GM21529 (cell line): ENCODE results near the gene PPP2R2D.

Experiments used
- ATAC-seq: cut with Tn5 transposase; IDR thresholded peaks from one replicate; pipeline ENCODE4 v1.9.1; 2021; ENCODE audit not compliant: unreplicated experiment

The PPP2R2D gene

DNA sequence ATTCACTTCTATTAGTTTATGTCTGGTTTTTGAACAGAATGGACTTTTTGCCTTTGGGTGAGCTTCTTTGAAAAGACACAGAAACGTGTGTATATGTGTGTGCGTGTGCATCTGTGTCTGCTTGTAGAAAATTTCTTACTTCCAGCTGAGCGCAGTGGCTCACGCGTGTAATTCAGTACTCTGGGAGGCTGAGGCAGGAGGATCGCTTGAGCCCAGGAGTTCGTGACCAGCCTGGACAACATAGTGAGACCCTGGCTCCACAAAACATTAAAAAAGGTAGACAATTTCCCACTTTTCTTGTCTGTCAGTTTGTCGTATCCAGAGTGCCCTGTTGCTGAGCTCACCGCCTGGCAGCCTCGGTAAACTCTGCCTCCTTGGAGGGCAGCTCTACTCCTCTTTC lies 25.4 kb downstream of the PPP2R2D start:
- no peak for ATAC-seq

DNA sequence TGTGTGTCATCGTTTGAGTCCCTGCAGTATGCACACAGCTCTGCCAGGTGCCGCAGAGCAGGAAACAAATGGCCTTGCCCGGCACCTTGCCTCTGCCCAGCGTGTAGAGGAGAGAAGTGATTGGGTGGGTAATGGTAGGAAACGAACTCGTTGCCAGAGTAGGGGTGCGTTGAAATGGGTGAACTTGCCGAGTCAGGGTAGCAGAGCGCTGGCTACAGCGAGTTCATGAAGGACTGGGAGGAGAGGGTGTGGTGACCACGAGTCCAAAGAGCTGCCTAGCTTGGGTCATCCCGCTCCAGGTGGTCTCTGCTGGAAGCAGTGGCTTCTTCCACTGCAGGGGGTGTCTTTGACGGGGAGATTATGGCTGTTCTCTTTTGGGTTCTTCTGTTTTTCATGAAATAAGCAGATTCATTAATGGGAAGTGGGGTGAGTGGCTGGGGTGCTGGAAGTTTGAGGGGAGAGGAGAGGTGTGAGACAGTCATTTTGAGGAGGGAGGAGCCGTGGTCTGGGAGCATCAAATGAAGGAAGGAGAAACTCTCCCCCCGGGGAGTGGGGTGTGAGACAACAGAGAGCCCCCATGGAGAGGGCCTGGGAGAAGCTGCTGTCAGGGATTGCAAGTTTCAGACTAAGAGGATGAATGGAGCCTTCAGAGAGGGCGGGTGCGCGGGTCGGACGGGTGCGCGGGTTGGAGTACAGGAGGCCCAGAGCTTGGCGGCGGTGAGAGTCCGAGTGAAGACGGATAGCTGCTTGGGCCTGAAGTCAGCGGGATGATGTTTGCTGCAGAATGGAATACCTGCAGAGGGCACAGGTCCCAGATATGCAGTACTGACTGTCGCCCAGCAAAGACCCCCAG lies 26.2 kb downstream of the PPP2R2D start:
- ATAC-seq = no peak

DNA sequence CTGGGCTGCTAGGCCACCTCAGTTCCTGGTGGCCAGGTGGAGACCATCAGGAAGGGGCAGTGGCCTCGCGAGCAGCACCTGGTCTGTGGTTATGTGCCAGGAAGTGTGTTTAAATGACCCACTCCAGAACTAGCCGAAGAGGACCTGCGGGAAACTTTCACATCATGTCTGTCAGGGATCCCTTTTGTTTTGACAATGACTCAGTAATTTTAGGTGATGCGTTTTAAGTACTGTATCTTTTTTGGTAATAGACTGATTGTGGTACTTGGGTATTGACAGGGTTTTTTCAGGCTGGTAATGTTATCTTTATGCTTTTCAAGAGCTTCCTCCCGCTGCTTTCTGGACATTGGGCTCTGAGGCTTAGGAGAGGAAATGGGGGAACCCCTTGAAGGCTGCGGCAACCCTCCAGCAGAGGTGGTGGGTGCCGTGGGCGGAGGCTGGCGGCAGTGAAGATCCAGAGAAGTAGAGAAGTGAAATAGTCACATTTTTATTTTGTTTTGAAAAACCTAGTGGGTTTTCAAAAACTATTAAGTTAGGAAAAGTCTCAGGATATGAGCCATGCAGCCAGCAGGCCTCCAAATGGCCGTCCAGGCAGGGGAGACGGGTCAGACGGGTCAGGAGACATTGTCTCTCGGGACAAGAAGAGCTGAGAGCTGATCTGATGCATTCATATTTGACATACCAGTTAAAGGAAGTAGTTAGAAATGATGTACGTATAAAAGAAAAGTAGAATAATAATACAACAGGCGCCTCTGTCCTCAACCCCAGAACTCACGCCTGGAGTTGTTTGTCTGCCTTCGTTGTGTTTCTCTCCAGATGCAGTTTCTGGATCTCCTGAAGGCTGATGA lies 27.7 kb downstream of the PPP2R2D start:
- peak; percentile 94 for ATAC-seq

DNA sequence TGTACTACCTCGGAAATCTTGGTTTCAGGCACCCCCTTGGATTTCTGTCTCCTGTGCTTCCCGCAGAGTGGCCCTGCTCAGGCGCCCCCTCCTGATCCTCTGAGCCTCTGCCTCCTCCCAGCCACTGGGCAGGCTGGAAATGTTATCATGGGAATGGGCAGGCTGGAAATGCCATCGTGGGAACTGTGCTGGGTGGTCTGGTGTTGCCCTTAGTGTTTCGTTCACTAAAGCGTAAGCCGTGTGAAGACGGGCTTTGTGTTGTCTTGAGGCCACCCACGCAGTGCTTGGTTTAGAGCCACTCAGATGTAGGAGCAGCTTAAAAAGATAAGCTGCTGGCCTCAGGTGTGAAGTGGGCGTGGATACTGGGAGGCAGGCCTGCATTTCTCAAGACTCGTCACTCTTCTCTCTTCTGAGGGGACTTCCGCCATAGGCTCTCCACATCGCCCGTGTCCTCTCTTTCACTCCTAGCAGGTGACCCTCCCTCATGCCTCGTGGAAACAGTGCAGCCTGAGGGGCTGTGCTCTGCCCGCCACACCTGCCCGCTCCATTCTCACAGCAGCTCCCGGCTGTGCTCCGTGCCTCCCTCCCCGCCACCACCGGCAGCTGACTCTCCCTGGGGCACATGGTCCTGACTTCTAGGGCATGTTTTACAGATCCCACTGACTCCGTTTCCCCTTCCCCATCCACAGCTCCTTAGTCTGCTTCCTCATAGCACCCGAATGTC lies 28.5 kb downstream of the PPP2R2D start:
- no peak for ATAC-seq

DNA sequence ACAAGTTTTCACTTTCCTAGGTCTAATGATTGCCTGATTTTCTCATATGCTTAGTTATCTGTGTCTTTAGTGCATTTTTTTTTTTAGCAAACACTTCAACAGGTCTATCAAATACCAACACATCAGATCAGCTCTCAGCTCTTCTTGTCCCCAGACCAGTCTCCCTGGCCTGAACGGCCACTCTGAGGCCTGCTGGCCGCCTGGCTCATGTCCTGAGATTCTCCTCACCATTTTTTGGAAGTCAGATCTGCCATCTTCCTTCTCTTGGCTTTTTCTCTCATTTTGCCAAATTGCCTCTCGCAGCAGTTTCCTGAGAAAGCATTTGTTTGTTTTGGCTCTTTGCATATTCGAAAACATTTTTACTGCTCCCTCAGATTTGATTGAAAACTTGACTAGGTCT lies 29.3 kb downstream of the PPP2R2D start:
- no peak for ATAC-seq

DNA sequence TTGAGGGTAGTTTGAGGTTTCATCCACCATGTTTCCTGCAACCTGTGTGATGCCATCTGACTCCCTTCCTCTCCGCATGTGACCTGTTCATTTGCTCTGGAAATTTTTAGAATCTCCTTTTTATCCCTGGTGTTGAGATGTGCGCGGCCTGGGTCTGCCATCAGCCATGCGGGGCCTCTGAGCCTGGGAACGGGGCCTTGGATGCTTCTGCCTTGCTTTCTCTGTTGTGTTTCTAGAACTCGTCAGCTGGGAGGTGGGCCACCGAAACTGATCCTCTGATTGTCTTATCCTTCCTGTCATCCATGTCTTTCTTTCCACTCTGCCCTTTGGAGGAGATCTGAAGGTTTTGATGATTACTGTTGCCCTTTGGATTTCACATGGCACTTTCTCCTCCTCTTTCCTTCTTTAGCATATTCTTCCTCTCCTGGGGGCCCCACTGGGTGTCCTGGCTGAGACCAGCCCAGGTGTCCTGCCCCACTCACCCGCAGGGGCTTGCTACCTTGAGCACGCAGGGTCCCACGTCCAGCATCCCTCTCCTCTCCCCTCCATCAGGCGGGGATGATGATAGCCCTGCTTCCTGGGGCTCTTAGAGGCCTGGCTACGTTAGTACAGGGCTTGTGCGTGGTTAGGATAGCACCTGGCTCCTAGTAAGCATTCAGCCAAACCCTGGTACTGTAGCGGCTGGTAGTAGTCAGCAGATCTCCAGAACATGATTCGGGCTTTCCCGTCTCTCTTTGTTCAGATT lies 29.9 kb downstream of the PPP2R2D start:
- no peak for ATAC-seq

DNA sequence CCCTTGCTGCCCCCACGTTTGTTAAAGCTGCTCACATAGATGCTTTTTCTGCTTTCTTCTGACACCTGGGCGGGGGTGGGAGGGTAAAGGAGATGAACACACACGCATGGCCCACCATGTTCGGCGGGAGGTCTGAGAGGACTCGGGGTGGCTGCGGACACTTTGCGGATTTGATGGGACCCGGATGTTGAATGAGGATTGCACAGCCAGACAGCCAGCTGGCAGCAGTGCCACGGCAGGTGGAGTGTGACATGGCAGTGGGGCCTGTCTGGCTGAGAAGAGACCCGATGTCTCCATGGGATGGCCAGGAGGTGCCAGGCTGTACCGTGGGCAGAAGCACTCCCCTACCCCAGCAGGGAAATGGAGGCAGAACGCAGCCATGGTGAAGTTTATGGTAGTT lies 31.2 kb downstream of the PPP2R2D start:
- ATAC-seq = no peak

DNA sequence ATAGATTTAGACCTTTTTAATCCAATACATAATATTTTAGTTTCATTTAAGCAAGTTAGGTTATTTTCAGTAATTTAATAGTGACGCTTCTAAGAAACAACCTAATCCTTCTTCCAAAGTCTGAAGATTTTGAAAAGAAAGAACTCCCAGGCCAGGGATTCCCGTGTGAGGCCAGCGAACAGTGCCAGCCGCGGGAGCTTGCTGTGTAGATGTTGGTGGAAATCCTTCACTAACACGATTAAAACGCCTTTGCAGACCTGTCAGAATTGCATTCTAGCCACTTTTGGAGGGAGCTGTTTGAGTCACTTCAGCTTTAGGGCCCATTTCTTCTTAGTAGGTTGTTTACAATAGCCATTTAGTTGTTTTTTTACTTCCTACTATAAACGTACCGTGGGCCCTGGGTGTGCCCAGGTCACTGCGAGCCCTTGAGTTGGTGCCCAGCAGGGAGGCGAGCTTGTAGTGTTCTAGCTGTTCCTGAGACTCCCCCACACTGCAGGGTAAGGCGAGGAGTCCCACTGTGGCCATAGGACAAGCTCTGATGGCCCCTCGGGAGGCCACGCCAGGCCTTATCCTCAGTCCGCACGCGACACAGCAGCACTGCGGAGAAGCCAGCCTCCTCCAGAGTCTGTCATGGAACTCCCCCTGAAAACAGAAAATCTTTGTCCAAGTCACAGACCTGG lies 32.3 kb downstream of the PPP2R2D start:
- no peak for ATAC-seq

DNA sequence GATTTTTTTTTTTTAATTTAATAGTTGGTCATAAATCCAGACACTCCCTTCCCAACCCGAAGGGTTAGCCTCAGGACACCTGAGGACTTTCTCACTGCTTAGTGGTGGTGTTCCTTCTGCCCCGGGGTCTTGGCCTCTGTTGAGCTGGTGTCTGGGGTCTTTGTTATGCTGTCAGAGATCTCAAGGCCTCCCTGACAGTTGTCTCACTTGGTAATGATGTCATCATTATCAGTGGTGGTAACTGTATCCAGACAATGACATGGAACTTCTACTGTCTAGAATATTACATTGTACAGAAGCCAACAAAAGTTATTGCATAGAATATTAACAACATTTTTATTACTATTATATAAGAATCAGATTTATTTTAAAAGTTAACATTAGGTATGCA lies 32.9 kb downstream of the PPP2R2D start:
- ATAC-seq = no peak

DNA sequence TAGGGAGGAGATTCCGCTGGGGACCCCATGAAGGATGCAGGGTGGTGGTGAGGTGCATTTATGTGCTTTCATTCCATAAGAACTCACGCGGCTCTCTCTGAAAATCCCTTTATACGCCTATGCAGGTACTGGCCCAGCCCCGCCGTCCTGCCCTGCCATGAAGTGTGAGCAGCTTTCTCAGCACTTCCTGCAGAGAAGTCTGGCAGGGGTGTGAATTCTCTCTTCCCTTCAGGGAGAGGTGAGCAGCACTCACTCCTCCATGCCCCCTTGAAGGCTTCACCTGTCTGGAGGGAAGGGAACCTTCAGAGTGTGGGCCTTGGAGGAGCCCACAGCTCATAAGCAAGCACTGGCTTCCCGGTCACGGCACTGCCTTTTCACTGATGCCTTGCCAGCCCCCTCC lies 34.0 kb downstream of the PPP2R2D start:
- no peak for ATAC-seq

DNA sequence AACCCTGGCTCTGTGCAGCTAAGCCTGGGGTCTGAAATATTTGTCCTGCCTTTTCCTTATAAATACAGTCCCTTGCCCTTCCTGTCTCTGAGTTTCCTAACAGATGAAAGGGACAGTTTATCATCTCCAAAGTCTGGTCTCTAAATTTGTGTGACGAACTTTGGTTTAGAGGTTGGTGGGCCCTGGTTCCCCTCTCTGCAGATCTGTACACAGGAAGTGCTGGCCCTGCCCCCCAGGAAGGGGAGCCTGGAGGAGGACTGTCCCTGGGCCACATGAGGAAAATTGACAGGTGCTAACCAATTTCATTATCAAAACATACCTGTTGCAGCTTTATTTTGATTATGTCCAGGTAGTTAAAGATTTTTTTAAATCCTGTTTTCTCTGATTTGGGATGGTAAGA lies 34.5 kb downstream of the PPP2R2D start:
- ATAC-seq = no peak

DNA sequence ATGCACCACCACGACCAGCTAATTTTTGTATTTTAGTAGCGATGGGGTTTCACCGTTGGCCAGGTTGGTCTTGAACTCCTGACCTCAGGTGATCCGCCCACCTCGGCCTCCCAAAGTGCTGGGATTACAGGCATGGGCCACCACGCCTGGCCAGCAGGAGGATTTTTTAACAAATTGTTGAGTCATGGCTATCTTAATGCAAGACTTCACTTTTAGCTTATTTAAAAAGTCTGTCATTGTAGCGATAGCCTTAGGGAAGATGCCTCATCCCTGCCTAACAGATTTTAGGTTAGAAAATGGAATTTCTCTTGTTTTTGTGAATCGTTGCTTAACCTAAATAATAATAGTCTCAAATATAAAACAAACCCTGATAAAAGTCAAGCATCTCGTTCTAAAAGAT lies 35.5 kb downstream of the PPP2R2D start:
- no peak for ATAC-seq

DNA sequence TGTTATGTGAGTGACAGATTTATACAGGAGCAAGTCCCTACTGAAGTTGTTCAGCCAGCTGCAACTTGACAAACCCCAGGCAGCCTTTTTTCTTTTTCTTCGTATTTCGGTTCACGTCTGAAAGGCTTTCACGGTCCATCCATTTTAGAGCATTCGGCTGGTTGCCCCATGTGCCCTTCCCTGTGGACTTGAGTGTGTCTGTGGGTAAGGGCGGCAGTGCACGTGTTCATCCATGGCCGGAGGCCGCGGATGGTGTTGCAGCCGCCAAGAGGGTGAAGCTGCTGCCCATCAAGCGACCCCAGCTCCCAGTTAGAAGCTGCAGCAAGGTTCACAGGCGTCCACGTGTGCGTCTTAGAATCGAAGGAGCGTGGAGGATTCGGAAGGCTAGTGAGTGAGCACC lies 35.9 kb downstream of the PPP2R2D start:
- ATAC-seq = no peak

DNA sequence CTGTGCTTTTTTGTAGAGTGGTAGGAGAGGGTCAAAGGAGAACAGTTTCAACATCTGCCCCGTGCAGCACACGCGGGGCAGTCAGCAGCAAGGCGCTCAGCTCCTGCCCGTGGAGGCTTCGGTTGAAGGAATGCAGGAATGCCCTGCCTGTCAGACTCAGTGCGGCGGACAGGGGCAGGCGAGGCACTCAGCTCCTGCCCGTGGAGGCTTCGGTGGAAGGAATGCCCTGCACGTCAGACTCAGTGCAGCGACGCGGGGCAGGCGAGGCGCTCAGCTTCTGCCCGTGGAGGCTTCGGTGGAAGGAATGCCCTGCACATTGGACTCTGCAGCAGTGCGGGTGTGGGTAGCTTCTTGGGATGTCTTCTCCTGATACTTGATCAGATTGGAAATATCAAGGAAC lies 37.0 kb downstream of the PPP2R2D start:
- no peak for ATAC-seq

DNA sequence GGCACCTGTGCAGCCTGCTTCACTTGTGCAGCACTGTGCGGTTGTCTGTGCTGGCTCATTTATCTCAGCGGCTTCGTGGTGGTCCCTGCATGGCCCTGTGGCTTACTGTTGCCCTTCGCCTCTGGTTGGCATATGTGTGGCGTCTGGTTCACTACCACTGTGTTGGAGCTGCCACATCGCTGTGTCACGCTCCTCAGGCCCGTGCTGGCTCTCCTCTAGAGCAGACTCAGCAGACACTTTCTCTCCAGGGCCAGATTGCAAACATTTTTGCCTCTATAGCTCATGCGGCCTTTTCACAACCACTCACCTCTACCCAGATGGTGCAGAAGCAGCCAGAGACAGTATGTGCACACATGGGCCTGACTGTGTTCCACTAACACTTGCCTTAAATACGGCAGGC lies 37.9 kb downstream of the PPP2R2D start:
- ATAC-seq = no peak

DNA sequence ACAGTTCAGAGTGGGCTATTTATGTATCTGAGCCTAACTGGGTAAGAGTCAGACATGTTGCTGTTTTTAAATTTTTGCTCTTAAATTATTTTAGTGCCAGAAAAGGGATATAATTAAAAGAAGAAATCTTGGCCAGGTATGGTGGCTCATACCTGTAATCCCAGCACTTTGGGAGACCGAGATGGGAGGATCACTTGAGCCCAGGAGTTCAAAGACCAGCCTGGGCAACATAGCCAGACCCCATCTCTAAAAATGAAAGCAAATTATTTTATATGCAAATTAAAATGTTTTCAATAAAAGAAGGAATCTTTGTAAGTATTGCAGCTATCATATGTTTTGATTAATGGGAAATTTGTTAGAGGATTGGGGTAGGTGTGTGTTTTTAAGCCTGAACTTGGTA lies 41.6 kb downstream of the PPP2R2D start:
- no peak for ATAC-seq

DNA sequence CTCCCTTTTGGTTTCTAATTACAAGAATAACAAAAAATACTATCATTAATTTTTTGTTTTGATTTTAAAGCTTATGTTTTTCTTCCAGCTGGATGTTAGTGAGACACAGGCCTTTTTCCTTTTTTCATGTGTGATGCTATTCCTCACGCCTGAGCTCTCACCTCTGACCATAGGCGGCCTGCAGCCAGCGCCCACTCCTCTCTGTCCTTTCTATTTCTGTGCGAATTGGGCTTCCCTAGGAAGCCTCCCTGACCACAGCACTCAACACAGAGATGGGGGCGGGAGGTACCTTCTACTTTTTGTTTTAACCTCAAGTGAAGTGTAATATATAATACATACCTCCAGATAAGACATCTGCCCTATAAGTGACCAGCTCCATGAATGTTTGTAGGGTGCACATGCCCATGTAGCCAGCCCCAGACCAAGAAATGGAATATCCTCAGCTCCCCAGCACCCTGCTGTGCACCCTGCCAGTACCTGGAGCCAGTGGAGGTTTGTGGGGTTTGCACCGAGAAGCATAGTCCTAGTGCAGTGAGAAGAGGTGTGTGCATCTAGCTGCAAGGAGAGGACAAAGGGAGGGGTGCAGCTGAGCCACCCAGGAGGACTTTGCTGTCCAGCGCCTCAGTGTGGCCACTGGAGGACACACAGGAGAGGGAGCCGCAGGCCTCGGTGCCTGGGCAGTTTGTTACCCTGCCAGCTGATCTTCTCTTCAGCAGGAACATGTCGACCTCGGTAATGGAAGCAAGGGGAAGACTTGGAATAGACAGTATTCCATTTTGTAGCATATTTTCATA lies 42.4 kb downstream of the PPP2R2D start:
- ATAC-seq = no peak

DNA sequence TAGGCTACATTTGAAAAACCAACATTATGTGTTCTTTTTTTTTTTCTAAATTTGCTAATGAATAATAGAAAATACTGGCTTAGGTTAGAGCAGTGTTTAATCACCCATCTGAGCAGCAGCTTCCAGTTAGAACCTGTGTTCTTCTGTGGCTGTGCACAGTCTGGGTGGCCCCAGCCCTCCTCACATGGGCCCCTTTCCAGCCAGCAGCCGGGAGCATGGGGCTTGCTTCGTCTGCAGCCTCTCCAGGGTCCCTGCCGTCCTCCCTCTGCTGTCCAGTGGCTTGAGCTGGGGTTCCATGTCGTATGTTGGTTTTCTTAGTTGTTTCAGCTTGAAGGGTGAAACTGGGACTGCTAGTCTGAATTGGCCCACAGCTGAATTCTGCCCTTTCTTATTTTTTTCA lies 43.6 kb downstream of the PPP2R2D start:
- no peak for ATAC-seq

DNA sequence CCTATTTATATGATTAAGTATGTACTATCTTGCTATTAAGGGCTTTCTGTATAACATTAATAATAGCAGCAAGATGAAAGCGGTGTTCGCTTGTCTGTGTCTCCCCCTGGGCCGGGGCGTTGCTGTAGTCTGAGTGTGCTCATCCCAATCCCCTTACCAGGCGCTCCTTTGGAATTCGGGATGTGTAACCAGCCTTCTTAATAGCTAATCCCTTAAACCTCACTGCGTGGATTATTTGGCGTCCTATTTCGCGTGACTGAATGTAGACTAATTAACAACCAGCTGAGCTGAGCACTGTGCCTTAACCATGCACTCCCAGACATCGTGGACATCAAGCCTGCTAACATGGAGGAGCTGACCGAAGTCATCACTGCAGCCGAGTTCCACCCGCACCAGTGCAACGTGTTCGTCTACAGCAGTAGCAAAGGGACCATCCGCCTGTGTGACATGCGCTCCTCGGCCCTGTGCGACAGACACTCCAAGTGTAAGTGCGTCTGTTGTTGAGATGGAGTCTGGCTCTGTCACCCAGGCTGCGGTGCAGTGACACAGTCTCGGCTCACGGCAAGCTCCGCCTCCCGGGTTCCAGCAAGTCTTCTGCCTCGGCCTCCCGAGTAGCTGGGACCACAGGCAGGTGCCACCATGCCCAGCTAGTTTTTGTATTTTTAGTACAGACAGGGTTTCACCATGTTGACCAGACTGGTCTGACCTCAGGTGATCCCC lies 44.3 kb downstream of the PPP2R2D start:
- no peak for ATAC-seq
